ELR (cell line): ENCODE measurements around the gene RAPGEF4.

Experiments
- DNase-seq: peaks from one replicate; pipeline ENCODE4 v3.0.0-alpha.2; 2015; ENCODE audit warnings: low read depth

The RAPGEF4 gene

GRCh38 chr2:172826522-172826921, 90.9 kb downstream of the RAPGEF4 start:
- peak; percentile 24 for DNase-seq

GRCh38 chr2:172829229-172829628, 93.6 kb downstream of the RAPGEF4 start:
- DNase-seq, result peak; percentile 94

- no peak for DNase-seq
Observed at GRCh38 chr2:172830482-172830881, 94.8 kb downstream of the RAPGEF4 start.

- peak; percentile 10 for DNase-seq
Observed at GRCh38 chr2:172833898-172834297, 98.3 kb downstream of the RAPGEF4 start.

- DNase-seq, result no peak
Observed at GRCh38 chr2:172834881-172835280, 99.2 kb downstream of the RAPGEF4 start.

GRCh38 chr2:172836347-172836821, 100.7 kb downstream of the RAPGEF4 start:
- peak; percentile 96 for DNase-seq

GRCh38 chr2:172836827-172837226, 101.2 kb downstream of the RAPGEF4 start:
- DNase-seq, result peak; percentile 40

GRCh38 chr2:172839446-172839845, 103.8 kb downstream of the RAPGEF4 start:
- DNase-seq, result no peak

GRCh38 chr2:172842511-172843265, 107.0 kb downstream of the RAPGEF4 start:
- DNase-seq, result no peak

- no peak for DNase-seq
Observed at GRCh38 chr2:172843266-172843582, 107.6 kb downstream of the RAPGEF4 start.

- DNase-seq, result no peak
Observed at GRCh38 chr2:172843902-172844715, 108.5 kb downstream of the RAPGEF4 start.

- no peak for DNase-seq
Observed at GRCh38 chr2:172845028-172845630, 109.5 kb downstream of the RAPGEF4 start.

- DNase-seq, result no peak
Observed at GRCh38 chr2:172846551-172846950, 110.9 kb downstream of the RAPGEF4 start.

GRCh38 chr2:172847188-172847587, 111.5 kb downstream of the RAPGEF4 start:
- DNase-seq, result no peak

GRCh38 chr2:172848519-172848918, 112.9 kb downstream of the RAPGEF4 start:
- no peak for DNase-seq

GRCh38 chr2:172849519-172850217, 114.0 kb downstream of the RAPGEF4 start:
- DNase-seq, result peak; percentile 18

- DNase-seq, result no peak
Observed at GRCh38 chr2:172855588-172855987, 119.9 kb downstream of the RAPGEF4 start.

GRCh38 chr2:172856606-172857005, 121.0 kb downstream of the RAPGEF4 start:
- DNase-seq, result no peak

GRCh38 chr2:172858473-172858745, 122.8 kb downstream of the RAPGEF4 start:
- DNase-seq, result no peak

- no peak for DNase-seq
Observed at GRCh38 chr2:172859581-172860335, 124.1 kb downstream of the RAPGEF4 start.

- no peak for DNase-seq
Observed at GRCh38 chr2:172860336-172860707, 124.7 kb downstream of the RAPGEF4 start.

- no peak for DNase-seq
Observed at GRCh38 chr2:172861098-172861497, 125.5 kb downstream of the RAPGEF4 start.
